ENCODE data around the gene FAM98C. TPM values are rescaled to one million over a fixed set of nuclear protein-coding genes. Genes with fewer than 3 reads are reported as not detected.

The FAM98C gene
- total RNA-seq, 1 experiment from 2014 or later: 18.8 TPM

DNA sequence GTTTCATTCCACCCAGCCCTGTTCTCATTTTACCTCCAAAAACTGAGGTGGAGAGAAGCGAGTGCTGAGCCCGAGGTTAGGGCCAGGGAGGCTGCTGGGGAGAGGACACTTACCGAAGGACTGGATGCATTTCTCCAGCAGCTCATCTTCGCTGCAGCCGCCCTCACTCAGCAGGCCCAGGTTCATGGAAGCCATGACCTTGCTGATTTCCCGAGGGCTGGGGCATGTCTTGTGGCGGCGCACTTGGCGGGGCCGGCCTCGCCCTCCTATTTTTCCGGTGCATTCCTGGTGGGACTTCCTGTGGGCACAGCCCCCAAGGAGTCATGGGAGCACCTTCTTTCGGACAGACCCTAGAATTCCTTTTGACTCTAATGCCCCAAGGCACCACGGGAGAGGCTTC lies 19.0 kb downstream of the FAM98C start:
- no peaks in the 10 kb centered on the region for H3K9me3 Mint-ChIP-seq (ENCODE audit: unreplicated experiment)
- ChIA-PET CTCF (no interaction called here), POLR2A (no interaction called here)
- no peak for DNase-seq (ENCODE audit: unreplicated experiment)
- no peak overlapping the region for H3K27ac Mint-ChIP-seq (ENCODE audit: low read depth, unreplicated experiment)
- intact Hi-C loops (cut with micrococcal nuclease): no loop called here
- peaks cover 33% of the 10 kb centered on the region for H3K27me3 Mint-ChIP-seq (ENCODE audit: insufficient read depth, unreplicated experiment)
- TF ChIP-seq, protein P1, sequence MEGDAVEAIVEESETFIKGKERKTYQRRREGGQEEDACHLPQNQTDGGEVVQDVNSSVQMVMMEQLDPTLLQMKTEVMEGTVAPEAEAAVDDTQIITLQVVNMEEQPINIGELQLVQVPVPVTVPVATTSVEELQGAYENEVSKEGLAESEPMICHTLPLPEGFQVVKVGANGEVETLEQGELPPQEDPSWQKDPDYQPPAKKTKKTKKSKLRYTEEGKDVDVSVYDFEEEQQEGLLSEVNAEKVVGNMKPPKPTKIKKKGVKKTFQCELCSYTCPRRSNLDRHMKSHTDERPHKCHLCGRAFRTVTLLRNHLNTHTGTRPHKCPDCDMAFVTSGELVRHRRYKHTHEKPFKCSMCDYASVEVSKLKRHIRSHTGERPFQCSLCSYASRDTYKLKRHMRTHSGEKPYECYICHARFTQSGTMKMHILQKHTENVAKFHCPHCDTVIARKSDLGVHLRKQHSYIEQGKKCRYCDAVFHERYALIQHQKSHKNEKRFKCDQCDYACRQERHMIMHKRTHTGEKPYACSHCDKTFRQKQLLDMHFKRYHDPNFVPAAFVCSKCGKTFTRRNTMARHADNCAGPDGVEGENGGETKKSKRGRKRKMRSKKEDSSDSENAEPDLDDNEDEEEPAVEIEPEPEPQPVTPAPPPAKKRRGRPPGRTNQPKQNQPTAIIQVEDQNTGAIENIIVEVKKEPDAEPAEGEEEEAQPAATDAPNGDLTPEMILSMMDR (IDR thresholded peaks at IDR 0.05; ENCODE audit: unreplicated experiment): no peak
- H3K4me3 Mint-ChIP-seq (ENCODE audit: unreplicated experiment): no peak overlapping the region
- BruUV-seq (replicated peaks): no TSS peak
- H3K36me3 Mint-ChIP-seq (ENCODE audit: insufficient read depth, unreplicated experiment): no peaks in the 10 kb centered on the region
- H3K4me1 Mint-ChIP-seq (ENCODE audit: insufficient read depth, unreplicated experiment): peaks cover 7% of the 10 kb centered on the region

DNA sequence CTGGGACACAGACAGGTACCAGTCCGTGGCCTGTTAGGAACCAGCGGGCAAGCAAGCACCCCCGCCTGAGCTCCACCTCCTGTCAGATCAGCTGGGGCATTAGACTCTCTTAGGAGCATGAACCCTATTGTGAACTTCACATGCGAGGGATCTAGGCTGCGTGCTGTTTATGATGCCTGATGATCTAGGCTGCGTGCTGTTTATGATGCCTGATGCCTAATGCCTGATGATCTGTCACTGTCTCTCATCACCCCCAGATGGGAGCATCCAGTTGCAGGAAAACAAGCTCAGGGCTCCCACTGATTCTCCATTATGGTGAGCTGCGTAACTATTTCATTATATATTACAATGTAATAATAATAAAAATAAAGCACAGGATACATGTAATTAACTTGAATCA lies 19.5 kb downstream of the FAM98C start:
- no peak overlapping the region for H3K4me3 Mint-ChIP-seq (ENCODE audit: unreplicated experiment)
- ChIA-PET CTCF (interaction anchor here (0.7 kb wide), 1 partner anchor 32 kb away, joined by 3 read pairs; no protein-coding TSS in a partner anchor), POLR2A (no interaction called here)
- H3K9me3 Mint-ChIP-seq (ENCODE audit: unreplicated experiment): no peaks in the 10 kb centered on the region
- TF ChIP-seq, protein P1 (IDR thresholded peaks at IDR 0.05; ENCODE audit: unreplicated experiment): no peak
- no peak overlapping the region for H3K27ac Mint-ChIP-seq (ENCODE audit: low read depth, unreplicated experiment)
- H3K4me1 Mint-ChIP-seq (ENCODE audit: insufficient read depth, unreplicated experiment): peaks cover 2% of the 10 kb centered on the region
- no peaks in the 10 kb centered on the region for H3K36me3 Mint-ChIP-seq (ENCODE audit: insufficient read depth, unreplicated experiment)
- intact Hi-C loops (cut with micrococcal nuclease): no loop called here
- no TSS peak for BruUV-seq (replicated peaks)
- H3K27me3 Mint-ChIP-seq (ENCODE audit: insufficient read depth, unreplicated experiment): peaks cover 27% of the 10 kb centered on the region
- no peak for DNase-seq (ENCODE audit: unreplicated experiment)

DNA sequence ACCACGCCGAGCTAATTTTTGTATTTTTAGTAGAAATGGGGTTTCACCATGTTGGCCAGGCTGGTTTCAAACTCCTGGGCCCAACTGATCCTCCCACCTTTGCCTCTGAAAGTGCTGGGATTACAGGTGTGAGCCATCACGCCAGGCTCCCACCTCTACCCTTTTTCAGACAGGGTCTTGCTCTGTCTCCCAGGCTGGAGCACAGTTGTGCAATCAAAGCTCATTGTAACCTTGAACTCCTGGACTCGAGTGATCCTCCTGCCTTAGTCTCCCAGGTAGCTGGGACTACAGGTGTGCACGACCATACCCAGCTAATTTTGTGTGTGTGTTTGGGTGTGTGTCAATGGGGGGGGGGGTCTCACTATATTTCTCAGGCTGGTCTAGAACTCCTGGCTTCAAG lies 21.4 kb downstream of the FAM98C start:
- Mint-ChIP-seq H3K27ac (ENCODE audit: low read depth, unreplicated experiment) (no peak overlapping the region), H3K27me3 (ENCODE audit: insufficient read depth, unreplicated experiment) (peaks cover 19% of the 10 kb centered on the region), H3K9me3 (ENCODE audit: unreplicated experiment) (no peaks in the 10 kb centered on the region), H3K4me3 (ENCODE audit: unreplicated experiment) (no peak overlapping the region), H3K36me3 (ENCODE audit: insufficient read depth, unreplicated experiment) (no peaks in the 10 kb centered on the region), H3K4me1 (ENCODE audit: insufficient read depth, unreplicated experiment) (no peaks in the 10 kb centered on the region)
- TF ChIP-seq, protein P1 (IDR thresholded peaks at IDR 0.05; ENCODE audit: unreplicated experiment): no peak
- intact Hi-C loops (cut with micrococcal nuclease): no loop called here
- POLR2A ChIA-PET: no interaction called here
- DNase-seq (ENCODE audit: unreplicated experiment): no peak
- CTCF ChIA-PET: interaction anchor here (0.6 to 1.2 kb wide), 3 partner anchors 22 to 527 kb away, joined by 3 to 5 read pairs (median 3); partner anchors contain the start of gene FAM98C
- no TSS peak for BruUV-seq (replicated peaks)

DNA sequence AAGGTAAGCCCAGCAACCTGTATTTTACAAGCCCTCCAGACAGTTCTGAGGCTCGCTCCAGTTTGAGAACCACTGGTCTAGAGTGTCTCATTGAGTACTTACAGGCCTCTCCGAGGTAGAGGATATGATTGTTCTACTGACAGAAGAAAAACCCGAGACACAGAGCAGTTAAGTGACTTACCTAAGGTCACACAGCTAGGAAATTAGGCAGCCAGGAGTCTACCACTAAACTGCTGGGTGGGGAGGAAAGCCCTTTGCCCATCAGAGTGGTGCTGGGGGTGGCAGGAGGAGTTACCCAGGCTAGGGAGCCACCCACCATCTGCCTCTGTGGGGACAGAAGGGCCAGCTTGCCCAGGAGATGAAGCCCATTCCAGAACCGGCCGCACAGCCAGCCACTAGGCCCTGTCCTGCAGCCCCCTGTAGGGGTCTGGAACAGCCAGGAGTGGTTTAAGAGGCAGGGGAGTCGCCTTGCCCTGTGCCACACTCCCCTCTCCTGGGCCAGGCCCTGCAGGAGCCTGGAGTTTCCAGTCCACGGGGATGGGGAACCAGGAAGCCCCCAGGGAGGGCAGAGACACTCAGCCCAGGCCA lies 22.4 kb downstream of the FAM98C start:
- Mint-ChIP-seq H3K27ac (ENCODE audit: low read depth, unreplicated experiment) (no peak overlapping the region), H3K27me3 (ENCODE audit: insufficient read depth, unreplicated experiment) (peaks cover 21% of the 10 kb centered on the region), H3K9me3 (ENCODE audit: unreplicated experiment) (no peaks in the 10 kb centered on the region), H3K4me3 (ENCODE audit: unreplicated experiment) (no peak overlapping the region), H3K4me1 (ENCODE audit: insufficient read depth, unreplicated experiment) (no peaks in the 10 kb centered on the region), H3K36me3 (ENCODE audit: insufficient read depth, unreplicated experiment) (no peaks in the 10 kb centered on the region)
- intact Hi-C loops (cut with micrococcal nuclease): no loop called here
- DNase-seq (ENCODE audit: unreplicated experiment): no peak
- CTCF ChIA-PET: interaction anchor here (0.6 kb wide), 1 partner anchor 455 kb away, joined by 3 read pairs; no protein-coding TSS in a partner anchor
- BruUV-seq (replicated peaks): no TSS peak
- POLR2A ChIA-PET: no interaction called here
- TF ChIP-seq, protein P1 (IDR thresholded peaks at IDR 0.05; ENCODE audit: unreplicated experiment): no peak

All from MCF 10A (cell line).